Loucy (cell line): Measurements from ENCODE around the gene GBP2.

ENCODE experiments used
- H2AFZ ChIP-seq: fragments of 200-600 bp; sonication (generic); 2 replicates; pipeline ENCODE4 v1.6.0; 2016; ENCODE audit warnings: antibody characterized with exemption, mild to moderate bottlenecking, low read length, moderate library complexity
- H3F3A ChIP-seq: fragments of 200-600 bp; 2 replicates; pipeline ENCODE4 v1.6.0; 2016; ENCODE audit warnings: antibody characterized with exemption, low read depth, mild to moderate bottlenecking
- H3K27me3 ChIP-seq: fragments of 200-600 bp; sonication (generic); 2 replicates; pipeline ENCODE4 v1.6.1; 2014; ENCODE audit warnings: low read length, mild to moderate bottlenecking; ENCODE audit not compliant: insufficient read depth, poor library complexity, severe bottlenecking
- H3K36me3 ChIP-seq: fragments of 200-600 bp; sonication (generic); 2 replicates; pipeline ENCODE4 v1.6.1; 2016; ENCODE audit warnings: low read length; ENCODE audit not compliant: insufficient read depth
- H3K4me1 ChIP-seq: fragments of 200-600 bp; sonication (generic); 2 replicates; pipeline ENCODE4 v1.5.1; 2014; ENCODE audit warnings: low read length, mild to moderate bottlenecking; ENCODE audit not compliant: insufficient read depth, poor library complexity, severe bottlenecking
- H3K4me2 ChIP-seq: fragments of 200-600 bp; sonication (generic); 2 replicates; pipeline ENCODE4 v1.6.0; 2014; ENCODE audit warnings: antibody characterized with exemption, low read length, low read depth, mild to moderate bottlenecking; ENCODE audit not compliant: poor library complexity, severe bottlenecking
- H3K4me3 ChIP-seq: fragments of 200-600 bp; sonication (generic); 2 replicates; pipeline ENCODE4 v1.5.1; 2014; ENCODE audit warnings: low read length, mild to moderate bottlenecking, mixed read lengths; ENCODE audit not compliant: poor library complexity, severe bottlenecking
- H3K79me2 ChIP-seq: fragments of 200-600 bp; sonication (generic); 2 replicates; pipeline ENCODE4 v1.6.1; 2014; ENCODE audit warnings: low read length; ENCODE audit not compliant: insufficient read depth
- H3K9ac ChIP-seq: fragments of 200-600 bp; sonication (generic); 2 replicates; pipeline ENCODE4 v1.6.0; 2014; ENCODE audit warnings: mild to moderate bottlenecking, low read depth, low read length, moderate library complexity; ENCODE audit not compliant: poor library complexity, severe bottlenecking
- H3K9me2 ChIP-seq: fragments of 200-600 bp; sonication (generic); replicated peaks from 2 replicates; pipeline ENCODE4 v1.6.1; 2016; ENCODE audit warnings: low read depth, low read length, mixed read lengths
- H3K9me3 ChIP-seq: fragments of 200-600 bp; sonication (generic); 2 replicates; pipeline ENCODE4 v1.6.1; 2014; ENCODE audit warnings: mild to moderate bottlenecking, antibody characterized with exemption, low read length, low read depth; ENCODE audit not compliant: insufficient read depth
- H4K20me1 ChIP-seq: fragments of 200-600 bp; sonication (generic); 2 replicates; pipeline ENCODE4 v1.6.0; 2014; ENCODE audit warnings: antibody characterized with exemption, low read length, mild to moderate bottlenecking; ENCODE audit not compliant: insufficient read depth, poor library complexity, severe bottlenecking
- EZH2phosphoT487 ChIP-seq: fragments of 200-600 bp; IDR thresholded peaks from 2 replicates; pipeline ENCODE4 v1.6.1; 2018; ENCODE audit warnings: antibody characterized with exemption, mild to moderate bottlenecking, moderate library complexity, borderline replicate concordance
- TF ChIP-seq, protein P1 (sequence below): fragments of 200-600 bp; sonication (generic); conservative IDR thresholded peaks from 2 replicates; pipeline ENCODE4 v1.5.1; 2014; ENCODE audit warnings: mild to moderate bottlenecking, antibody characterized with exemption, low read length

The GBP2 gene

DNA sequence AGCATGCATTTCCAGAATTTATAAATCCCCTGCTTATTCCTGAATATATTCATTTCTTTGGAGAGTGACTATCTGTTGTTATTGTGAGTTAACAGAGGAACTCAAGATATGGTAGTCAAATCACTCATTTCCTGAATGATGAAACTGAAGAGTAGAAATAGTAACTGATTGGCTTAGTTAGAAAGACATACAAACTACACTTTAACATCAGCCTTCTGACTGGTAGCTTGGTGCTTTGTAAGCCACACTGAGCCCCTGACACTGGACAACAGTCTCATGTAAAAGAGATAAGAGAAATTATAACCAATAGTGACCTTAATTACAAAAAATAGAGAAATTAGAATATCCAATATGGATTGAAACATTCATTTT is 45.1 kb upstream of the GBP2 start:
- no peak overlapping the region for H3K4me3 ChIP-seq
- no peaks in the 10 kb centered on the region for H3K36me3 ChIP-seq
- H3K4me1 ChIP-seq = no peaks in the 10 kb centered on the region
- no peaks in the 10 kb centered on the region for H3K9me2 ChIP-seq
- no peaks in the 10 kb centered on the region for H3K79me2 ChIP-seq
- no peak overlapping the region for H3K9ac ChIP-seq
- TF ChIP-seq, protein P1, sequence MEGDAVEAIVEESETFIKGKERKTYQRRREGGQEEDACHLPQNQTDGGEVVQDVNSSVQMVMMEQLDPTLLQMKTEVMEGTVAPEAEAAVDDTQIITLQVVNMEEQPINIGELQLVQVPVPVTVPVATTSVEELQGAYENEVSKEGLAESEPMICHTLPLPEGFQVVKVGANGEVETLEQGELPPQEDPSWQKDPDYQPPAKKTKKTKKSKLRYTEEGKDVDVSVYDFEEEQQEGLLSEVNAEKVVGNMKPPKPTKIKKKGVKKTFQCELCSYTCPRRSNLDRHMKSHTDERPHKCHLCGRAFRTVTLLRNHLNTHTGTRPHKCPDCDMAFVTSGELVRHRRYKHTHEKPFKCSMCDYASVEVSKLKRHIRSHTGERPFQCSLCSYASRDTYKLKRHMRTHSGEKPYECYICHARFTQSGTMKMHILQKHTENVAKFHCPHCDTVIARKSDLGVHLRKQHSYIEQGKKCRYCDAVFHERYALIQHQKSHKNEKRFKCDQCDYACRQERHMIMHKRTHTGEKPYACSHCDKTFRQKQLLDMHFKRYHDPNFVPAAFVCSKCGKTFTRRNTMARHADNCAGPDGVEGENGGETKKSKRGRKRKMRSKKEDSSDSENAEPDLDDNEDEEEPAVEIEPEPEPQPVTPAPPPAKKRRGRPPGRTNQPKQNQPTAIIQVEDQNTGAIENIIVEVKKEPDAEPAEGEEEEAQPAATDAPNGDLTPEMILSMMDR = no peak
- no peak for TF ChIP-seq EZH2phosphoT487
- no peaks in the 10 kb centered on the region for H3F3A ChIP-seq
- H3K27me3 ChIP-seq = no peaks in the 10 kb centered on the region
- no peaks in the 10 kb centered on the region for H3K9me3 ChIP-seq
- peak overlapping the region; percentile 30 for H2AFZ ChIP-seq
- H4K20me1 ChIP-seq = no peaks in the 10 kb centered on the region
- H3K4me2 ChIP-seq = no peak overlapping the region

DNA sequence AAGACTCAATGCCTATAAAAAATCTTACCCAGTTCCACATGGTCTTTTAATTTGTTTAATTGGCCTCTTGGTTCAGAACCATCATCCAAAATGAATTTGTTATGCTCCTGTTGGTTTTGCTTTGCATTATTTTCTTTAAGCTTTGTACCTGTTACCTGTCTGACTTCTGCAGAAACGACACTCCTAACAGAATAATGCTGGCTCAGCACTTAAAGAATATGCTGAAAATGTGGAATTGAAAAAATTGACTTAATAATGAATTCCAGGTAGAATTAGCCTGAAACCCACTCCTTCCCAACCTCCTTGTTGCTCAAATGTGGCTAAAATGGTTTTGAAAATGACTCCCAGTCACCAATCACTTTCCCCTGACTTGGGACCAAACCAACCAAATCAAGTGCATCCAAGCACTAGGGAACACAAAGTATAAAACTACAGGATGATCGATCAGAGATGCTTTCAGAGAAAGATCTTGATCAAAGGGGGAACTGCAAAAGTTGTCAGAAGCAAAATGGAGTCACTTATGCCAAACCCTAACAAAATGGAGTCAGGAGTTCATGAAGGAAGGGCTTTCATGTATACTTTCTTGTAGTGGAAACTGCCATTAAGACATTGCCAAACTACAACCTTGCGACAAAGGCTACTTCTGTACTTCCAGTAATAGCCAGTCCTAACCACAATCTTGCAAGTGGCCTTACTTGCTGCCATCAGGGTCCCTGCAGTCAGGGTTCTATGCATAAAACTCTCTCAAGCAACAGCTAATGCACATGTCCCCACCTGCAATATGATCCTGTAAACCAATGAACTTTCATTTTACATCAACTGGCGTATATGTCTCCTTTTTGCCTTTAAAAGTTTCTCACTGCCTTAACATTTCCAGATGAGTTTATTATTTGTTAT is 44.5 kb upstream of the GBP2 start:
- Histone ChIP-seq H4K20me1 (no peaks in the 10 kb centered on the region), H2AFZ (peak overlapping the region; percentile 30), H3K9me2 (no peaks in the 10 kb centered on the region), H3F3A (no peaks in the 10 kb centered on the region), H3K79me2 (no peaks in the 10 kb centered on the region), H3K36me3 (no peaks in the 10 kb centered on the region), H3K27me3 (no peaks in the 10 kb centered on the region), H3K4me1 (no peaks in the 10 kb centered on the region), H3K9ac (no peak overlapping the region), H3K4me3 (no peak overlapping the region), H3K4me2 (no peak overlapping the region), H3K9me3 (no peaks in the 10 kb centered on the region)
- no peak for TF ChIP-seq EZH2phosphoT487
- TF ChIP-seq, protein P1 = no peak

DNA sequence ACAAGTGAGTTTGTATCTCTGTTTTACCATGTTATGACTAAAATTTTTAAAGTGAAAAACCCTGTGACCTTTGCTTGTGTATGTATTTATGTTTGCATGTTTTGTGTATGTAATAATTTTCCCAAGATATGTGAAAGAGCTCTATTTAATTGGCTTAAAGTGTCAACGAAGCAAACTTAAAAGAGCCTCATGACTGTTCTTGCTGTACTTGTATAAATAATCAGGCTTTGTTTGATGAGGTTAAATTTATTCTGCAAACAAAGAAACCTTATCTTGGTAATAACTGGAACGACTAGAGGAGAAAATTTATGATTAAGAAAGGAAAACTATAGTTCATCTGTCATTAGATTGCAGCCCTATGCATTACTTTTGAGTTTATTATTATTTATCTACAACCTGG is 43.3 kb upstream of the GBP2 start:
- Histone ChIP-seq H4K20me1 (no peaks in the 10 kb centered on the region), H3F3A (no peaks in the 10 kb centered on the region), H3K9me2 (no peaks in the 10 kb centered on the region), H3K36me3 (no peaks in the 10 kb centered on the region), H3K4me2 (no peak overlapping the region), H3K9ac (no peak overlapping the region), H3K4me3 (no peak overlapping the region), H3K79me2 (no peaks in the 10 kb centered on the region), H3K4me1 (no peaks in the 10 kb centered on the region), H3K27me3 (no peaks in the 10 kb centered on the region), H3K9me3 (no peaks in the 10 kb centered on the region), H2AFZ (no peak overlapping the region)
- TF ChIP-seq, protein P1 = no peak
- TF ChIP-seq EZH2phosphoT487 = no peak
